GM19035 (cell line): ENCODE results near the gene BAIAP2L2.

ENCODE experiments used
- ATAC-seq: cut with Tn5 transposase; IDR thresholded peaks from one replicate; pipeline ENCODE4 v1.9.1; 2021; ENCODE audit not compliant: unreplicated experiment

Gene BAIAP2L2

DNA sequence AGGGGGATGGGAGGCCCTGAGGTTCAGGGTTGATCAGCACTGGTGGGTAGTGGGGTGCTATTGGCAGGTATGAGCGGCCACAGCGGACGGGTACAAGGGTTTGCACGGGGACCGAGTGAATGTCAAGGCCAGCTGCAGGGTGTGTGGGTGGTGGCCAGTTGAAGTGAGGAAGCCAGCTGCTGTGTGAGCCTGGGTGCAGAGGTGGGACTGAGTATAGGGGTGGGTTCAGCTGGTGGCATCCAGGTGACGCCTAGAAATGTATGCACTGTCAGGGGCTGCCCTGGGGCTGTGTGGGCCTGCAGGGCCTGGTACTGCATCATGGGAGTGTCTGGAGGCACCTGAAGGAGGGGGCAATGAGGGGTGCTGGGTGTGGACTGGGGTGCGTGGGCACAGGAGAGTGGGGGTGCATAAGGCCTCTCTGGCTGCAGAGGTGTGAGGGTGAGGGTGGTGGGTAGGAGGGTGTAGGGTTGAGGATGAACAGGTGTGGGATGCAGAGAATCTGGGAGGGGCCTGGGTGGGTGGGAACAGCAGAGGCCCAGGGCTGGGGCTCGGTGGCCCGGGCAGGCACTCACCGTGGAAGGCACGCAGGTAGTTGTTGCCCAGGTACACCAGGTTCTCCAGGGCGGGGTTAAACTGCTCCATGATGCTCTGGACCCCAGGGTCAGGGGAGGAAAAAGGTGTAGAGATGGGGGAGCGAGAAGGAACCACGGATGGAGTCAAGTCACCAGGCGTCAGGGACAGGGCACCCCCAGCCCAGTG, 1.7 kb downstream of the BAIAP2L2 start:
- no peak for ATAC-seq

- no peak for ATAC-seq
Measured at GRCh38 chr22:38107692-38108515, 2.6 kb downstream of the BAIAP2L2 start.

DNA sequence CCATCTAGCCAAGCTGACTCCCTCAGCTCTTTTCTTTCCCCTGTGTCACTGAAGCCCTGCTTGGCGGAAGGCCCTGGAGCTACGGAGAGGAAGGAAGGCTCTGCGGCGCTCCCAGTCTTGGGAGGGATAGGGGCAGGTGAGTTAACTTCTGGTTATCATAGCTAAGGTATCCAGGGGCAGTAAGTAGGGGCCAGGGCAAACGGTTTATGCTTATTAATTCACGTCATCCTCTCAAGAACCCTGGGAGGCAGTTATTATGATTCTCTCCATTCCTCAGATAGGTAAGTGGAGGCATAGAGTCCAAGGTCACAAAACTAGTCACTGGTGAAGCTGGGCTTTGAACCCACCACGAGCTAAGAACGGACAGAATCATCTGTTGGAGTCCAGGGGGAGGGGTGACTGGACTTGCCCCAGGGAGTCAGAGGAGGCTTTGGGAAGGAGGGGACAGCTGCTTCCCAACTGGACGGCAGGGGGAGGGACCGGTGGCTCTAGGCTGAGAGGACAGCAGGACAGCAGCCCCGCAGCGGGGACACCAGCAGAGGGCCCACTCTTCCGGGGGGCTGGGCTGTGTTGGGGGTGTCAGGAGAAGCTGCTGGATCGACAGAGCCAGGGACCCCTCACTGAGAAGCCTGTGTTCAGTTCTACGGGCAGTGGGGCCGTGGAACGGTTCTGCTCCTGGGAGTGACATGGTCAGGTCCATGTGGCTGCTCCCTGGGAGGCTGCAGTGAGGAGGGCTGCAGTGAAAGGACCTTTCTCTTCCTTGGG, 3.5 kb downstream of the BAIAP2L2 start:
- ATAC-seq, result no peak

- ATAC-seq, result no peak
Measured at GRCh38 chr22:38104084-38104483, 6.4 kb downstream of the BAIAP2L2 start.

GRCh38 chr22:38103641-38104040, 6.8 kb downstream of the BAIAP2L2 start:
- no peak for ATAC-seq

DNA sequence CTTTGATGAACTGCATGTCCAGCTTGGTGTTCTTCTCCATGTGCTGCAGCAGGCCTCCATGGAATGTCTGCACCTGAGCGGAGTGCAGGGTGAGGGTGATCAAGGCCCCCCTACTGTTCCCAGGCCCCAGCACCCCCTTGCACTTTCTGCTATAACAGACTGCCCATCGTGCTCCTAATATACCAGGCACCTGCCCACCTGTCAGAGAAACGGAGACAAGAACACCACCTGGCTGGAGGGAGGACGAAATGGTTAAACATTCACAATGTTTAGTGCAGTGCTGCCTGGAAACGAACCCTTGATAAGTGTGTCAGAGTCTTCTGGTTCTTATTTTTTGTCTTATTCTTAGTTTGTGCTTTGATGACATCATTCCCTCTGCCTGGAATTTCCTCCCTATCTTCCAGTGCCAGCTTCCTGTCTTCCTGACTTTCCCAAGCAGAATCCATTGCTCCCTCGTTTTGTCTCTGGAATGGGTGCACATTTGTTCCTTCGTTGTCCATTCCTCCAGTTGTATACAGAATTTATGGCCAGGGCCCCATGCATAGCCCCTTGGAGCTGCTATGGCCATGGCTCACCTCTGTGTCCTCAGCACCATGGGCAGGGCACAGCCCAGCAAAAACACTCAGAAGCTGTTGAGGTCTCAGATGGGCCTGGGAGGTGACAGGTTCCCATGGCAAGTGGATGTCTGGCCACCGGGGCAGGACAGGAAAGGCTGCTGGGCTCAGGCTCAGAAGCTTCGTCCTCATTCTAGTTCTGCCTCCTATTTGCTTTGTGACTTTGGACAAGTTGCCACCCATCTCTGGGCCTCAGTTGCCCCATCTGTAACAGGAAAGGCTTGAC, 11.9 kb downstream of the BAIAP2L2 start:
- ATAC-seq, result no peak

GRCh38 chr22:38097557-38098409, 12.7 kb downstream of the BAIAP2L2 start:
- ATAC-seq, result no peak

DNA sequence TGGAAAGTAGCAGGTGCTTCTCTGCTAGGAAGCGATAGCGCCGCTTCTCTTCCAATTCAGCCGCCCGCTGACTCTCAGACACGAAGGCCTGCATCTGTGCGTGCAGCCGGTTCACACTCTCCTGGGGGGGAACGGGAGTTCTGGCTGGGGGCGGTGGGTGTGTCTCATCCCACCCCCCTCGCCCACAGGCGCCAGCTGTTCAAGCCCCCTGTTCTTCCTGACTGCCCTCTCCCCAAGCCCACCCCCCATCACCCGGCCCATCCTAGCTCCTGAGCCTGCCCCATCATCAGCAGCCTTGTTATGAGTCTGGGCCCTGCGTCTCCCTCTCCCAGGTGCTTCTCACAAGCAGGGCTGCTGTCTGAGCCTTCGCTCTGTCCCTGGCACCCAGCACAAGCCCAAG, 13.4 kb downstream of the BAIAP2L2 start:
- ATAC-seq, result no peak

GRCh38 chr22:38089474-38089851, 21.0 kb downstream of the BAIAP2L2 start:
- ATAC-seq, result no peak

DNA sequence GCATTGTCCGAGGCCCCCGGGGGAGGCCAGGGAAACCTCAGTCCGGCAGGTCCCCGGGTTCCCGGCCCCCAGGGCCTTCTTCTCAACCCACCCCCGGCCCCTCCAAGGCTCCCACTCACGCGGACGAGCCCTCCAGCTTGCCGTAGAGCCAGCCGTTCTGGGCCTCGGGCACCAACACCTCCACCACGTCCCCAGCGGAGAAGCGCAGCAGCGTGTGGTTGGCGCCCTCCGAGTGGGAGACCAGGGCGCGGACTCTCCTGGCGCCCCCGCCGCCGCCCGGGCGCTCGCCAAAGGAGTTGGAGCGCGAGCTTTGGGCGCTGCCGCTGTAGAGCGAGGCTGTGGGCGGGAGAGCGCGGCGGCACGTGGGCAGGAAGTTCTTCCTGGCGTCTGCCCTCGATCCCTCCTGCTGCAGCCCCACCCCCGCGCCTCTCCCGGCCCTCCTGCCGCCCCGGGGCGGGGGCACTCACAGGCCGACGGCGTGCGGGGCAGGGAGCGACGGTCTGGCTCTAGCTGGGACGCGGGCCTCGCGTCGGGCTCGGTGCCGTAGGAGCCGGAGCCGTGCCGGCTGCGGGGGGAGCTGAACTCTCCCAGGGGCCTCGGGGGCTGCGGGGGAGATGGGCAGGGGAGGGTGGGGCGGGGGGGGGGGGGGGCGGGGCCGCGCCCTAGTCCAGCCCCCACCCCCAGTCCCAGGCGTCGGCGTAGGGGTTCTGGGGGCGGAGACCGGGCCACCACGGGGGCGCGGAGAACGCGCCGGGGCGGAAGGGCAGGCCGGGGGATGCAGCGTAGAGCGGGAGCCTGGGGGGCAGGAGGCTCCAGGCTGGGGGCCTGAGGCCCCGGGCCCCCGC, 21.6 kb downstream of the BAIAP2L2 start:
- no peak for ATAC-seq

DNA sequence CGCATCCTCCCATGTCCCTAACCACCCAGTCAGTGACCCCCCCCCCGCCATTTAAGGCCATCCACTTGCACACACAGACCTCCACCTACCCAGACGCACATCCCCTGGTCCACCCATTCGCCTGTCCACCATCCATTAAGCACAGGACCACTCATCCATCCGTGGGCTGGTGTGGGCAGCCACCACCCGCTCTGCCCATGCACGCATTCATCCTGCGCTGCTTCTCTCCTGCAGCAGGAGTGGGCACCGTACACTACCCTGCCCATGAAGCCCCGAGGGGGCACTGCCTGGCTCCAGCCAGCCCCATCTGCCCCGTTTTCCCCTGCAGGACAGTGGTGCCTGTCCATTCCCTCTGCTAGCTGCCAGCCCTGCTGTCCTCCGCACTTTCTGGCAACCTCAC, 22.6 kb downstream of the BAIAP2L2 start:
- no peak for ATAC-seq

DNA sequence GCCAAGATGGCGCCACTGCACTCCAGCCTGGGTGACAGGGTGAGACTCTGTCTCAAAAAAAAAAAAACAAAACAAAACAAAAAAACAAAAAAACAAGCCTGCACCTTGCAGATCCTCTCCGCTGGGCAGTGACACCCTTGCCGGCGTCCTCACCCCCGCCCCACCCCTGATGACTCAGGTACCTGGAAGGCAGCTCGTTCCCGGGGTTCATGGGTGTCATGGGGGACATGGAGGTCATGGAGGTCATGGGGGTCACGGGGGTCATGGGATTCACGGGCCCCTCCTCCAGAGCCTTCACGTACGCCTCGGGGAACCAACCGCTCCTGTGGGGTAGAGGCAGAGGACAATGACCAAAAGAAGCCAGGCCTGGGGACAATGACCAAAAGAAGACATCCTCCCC, 23.5 kb downstream of the BAIAP2L2 start:
- no peak for ATAC-seq

GRCh38 chr22:38086001-38086845, 24.3 kb downstream of the BAIAP2L2 start:
- no peak for ATAC-seq

- no peak for ATAC-seq
Measured at GRCh38 chr22:38085501-38085900, 25.0 kb downstream of the BAIAP2L2 start.

DNA sequence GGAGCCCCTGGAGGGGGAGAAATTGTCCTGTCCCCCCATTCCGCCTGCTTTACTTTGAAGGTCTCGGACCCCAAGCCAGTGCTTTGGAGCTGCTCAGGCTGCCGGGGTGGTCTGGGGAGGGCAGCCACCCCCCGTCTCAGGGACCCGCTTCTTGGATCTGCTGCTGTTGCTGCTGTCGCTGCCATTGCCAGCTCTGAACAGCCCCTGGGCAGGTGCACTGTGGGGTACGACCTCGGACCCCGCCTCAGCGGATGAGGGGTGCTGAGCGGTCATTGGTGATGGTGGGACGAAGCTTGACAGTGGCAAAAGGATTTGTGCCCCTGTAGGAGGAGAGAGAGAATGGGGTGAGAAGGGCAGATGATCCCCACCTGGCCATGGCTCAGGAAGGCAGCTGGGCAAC, 25.4 kb downstream of the BAIAP2L2 start:
- ATAC-seq, result no peak

- no peak for ATAC-seq
Measured at GRCh38 chr22:38083931-38084631, 26.4 kb downstream of the BAIAP2L2 start, which contains the start of gene SLC16A8. Gene SLC16A8, minus strand, starts transcription at chr22:38084184. Its CDS starts 1,311 bp downstream, at chr22:38082873.

- ATAC-seq, result no peak
Measured at GRCh38 chr22:38082986-38083710, 27.3 kb downstream of the BAIAP2L2 start.
